GM23248 (cell line): ENCODE results near the gene HAO2. TPM values are rescaled to one million over a fixed set of nuclear protein-coding genes. Genes with fewer than 3 reads are reported as not detected.
"Not testable (repeated sequence)": the region's sequence is repeated elsewhere in the genome, so short reads cannot be mapped to it uniquely, and the experiment has no call there.

Source experiments
- DNase-seq: peaks from one replicate; pipeline ENCODE4 v3.0.0-alpha.2; 2015
- H2AFZ ChIP-seq: fragments of 200-600 bp; sonication (generic); 2 replicates; pipeline ENCODE4 v1.6.1; 2016; ENCODE audit warnings: antibody characterized with exemption
- H3F3A ChIP-seq: fragments of 200-600 bp; sonication (generic); 2 replicates; pipeline ENCODE4 v1.6.1; 2016; ENCODE audit warnings: mild to moderate bottlenecking, antibody characterized with exemption, mixed run types; ENCODE audit not compliant: insufficient read depth
- H3K27ac ChIP-seq: fragments of 200-600 bp; sonication (generic); 2 replicates; pipeline ENCODE4 v1.5.1; 2016; ENCODE audit warnings: mild to moderate bottlenecking
- H3K27me3 ChIP-seq: fragments of 200-600 bp; sonication (generic); replicated peaks from 2 replicates; pipeline ENCODE4 v1.6.1; 2016; ENCODE audit warnings: mild to moderate bottlenecking; ENCODE audit not compliant: insufficient read depth
- H3K36me3 ChIP-seq: fragments of 200-600 bp; sonication (generic); 2 replicates; pipeline ENCODE4 v1.6.1; 2016; ENCODE audit warnings: low read depth, mild to moderate bottlenecking
- H3K4me1 ChIP-seq: fragments of 200-600 bp; sonication (generic); 2 replicates; pipeline ENCODE4 v1.6.1; 2016; ENCODE audit warnings: mild to moderate bottlenecking; ENCODE audit not compliant: insufficient read depth
- H3K4me2 ChIP-seq: fragments of 200-600 bp; sonication (generic); one replicate; pipeline ENCODE4 v1.6.1; 2016; ENCODE audit warnings: mild to moderate bottlenecking; ENCODE audit not compliant: unreplicated experiment
- H3K4me3 ChIP-seq: fragments of 200-600 bp; sonication (generic); 2 replicates; pipeline ENCODE4 v1.5.1; 2016; ENCODE audit warnings: mild to moderate bottlenecking
- H3K79me2 ChIP-seq: fragments of 200-600 bp; sonication (generic); 2 replicates; pipeline ENCODE4 v1.6.1; 2016; ENCODE audit warnings: mild to moderate bottlenecking; ENCODE audit not compliant: insufficient read depth
- H3K9ac ChIP-seq: fragments of 200-600 bp; sonication (generic); 2 replicates; pipeline ENCODE4 v1.6.1; 2016; ENCODE audit warnings: mild to moderate bottlenecking
- H3K9me2 ChIP-seq: fragments of 200-600 bp; sonication (generic); 2 replicates; pipeline ENCODE4 v1.6.1; 2016; ENCODE audit warnings: mixed run types, mild to moderate bottlenecking, moderate library complexity; ENCODE audit not compliant: insufficient read depth
- H3K9me3 ChIP-seq: fragments of 200-600 bp; sonication (generic); one replicate; pipeline ENCODE4 v1.6.1; 2017; ENCODE audit warnings: low read depth
- H4K20me1 ChIP-seq: fragments of 200-600 bp; sonication (generic); 2 replicates; pipeline ENCODE4 v1.6.0; 2016; ENCODE audit not compliant: insufficient read depth
- EZH2 ChIP-seq: fragments of 200-600 bp; sonication (generic); IDR thresholded peaks from 2 replicates; pipeline ENCODE4 v1.6.1; 2018; ENCODE audit warnings: antibody characterized with exemption, mild to moderate bottlenecking; ENCODE audit not compliant: insufficient read depth, poor library complexity, severe bottlenecking
- EZH2phosphoT487 ChIP-seq: fragments of 200-600 bp; sonication (generic); IDR thresholded peaks from 2 replicates; pipeline ENCODE4 v1.6.1; 2018; ENCODE audit warnings: antibody characterized with exemption, moderate library complexity, mild to moderate bottlenecking, low read depth; ENCODE audit not compliant: insufficient read depth
- WGBS, 2 experiments: methylation state at CpG; one replicate each; pipeline ENCODE4 v1.1.6; 2015 to 2017; ENCODE audit warnings: low lambda C conversion rate in 2 of 2, low coverage in 1 of 2; ENCODE audit errors: missing lambda C conversion rate in 2 of 2; 5-methylcytosine and 5-hydroxymethylcytosine counted together
- in situ Hi-C: fragments of 300-500 bp; cut with MboI; formaldehyde crosslinking; loops from 2 replicates; pipeline ENCODE4 v1.15.0; 2020
- polyA plus RNA-seq: library from polyadenylated mRNA; unstranded; fragments of >200 nt; fragmentation: Nextera tagmentation; extraction: Ambion mirVana; gene quantifications from 2 replicates; pipeline ENCODE4 v1.2.1, GENCODE V29; 2016
- total RNA-seq: library from RNA; depleted of rRNA; stranded (reverse); fragments of >200 nt; shearing (Covaris generic); gene quantifications from 2 replicates; pipeline ENCODE4 v1.2.3, GENCODE V29; 2014

HAO2 gene
- total and polyA plus RNA-seq, 2 experiments from 2014 or later = not detected

- Histone ChIP-seq H3K9ac (no peak overlapping the region), H3K4me3 (no peak overlapping the region), H4K20me1 (no peaks in the 10 kb centered on the region), H3K27me3 (peaks cover 9% of the 10 kb centered on the region; the same call in 1 of the 2 replicates), H3K27ac (no peak overlapping the region), H3K4me1 (no peaks in the 10 kb centered on the region; the same call in 1 of the 2 replicates), H3F3A (no peaks in the 10 kb centered on the region), H3K9me2 (no peaks in the 10 kb centered on the region), H3K4me2 (no peak overlapping the region), H3K36me3 (no peaks in the 10 kb centered on the region), H3K9me3 (no peaks in the 10 kb centered on the region), H3K79me2 (no peaks in the 10 kb centered on the region), H2AFZ (no peak overlapping the region)
- WGBS, 2 experiments = 52 to 56% methylated on average over 1 of the region's 1 CpG
- DNase-seq = no peak
- no peak for TF ChIP-seq EZH2
- no peak for TF ChIP-seq EZH2phosphoT487
- in situ Hi-C loops = no loop called here
These were observed 6.8 kb downstream of the HAO2 start for GRCh38 chr1:119375366-119375765.

- no peaks in the 10 kb centered on the region for H4K20me1 ChIP-seq
- H2AFZ ChIP-seq = no peak overlapping the region
- H3K4me1 ChIP-seq = no peaks in the 10 kb centered on the region; the same call in 1 of the 2 replicates
- DNase-seq = no peak
- TF ChIP-seq EZH2 (no peak), EZH2phosphoT487 (no peak)
- H3K9me2 ChIP-seq = no peaks in the 10 kb centered on the region
- in situ Hi-C loops = no loop called here
- H3K27ac ChIP-seq = no peak overlapping the region
- H3K9ac ChIP-seq = no peak overlapping the region
- H3K27me3 ChIP-seq = peaks cover 9% of the 10 kb centered on the region; the same call in 1 of the 2 replicates
- no peak overlapping the region for H3K4me2 ChIP-seq
- H3K4me3 ChIP-seq = no peak overlapping the region
- no peaks in the 10 kb centered on the region for H3K79me2 ChIP-seq
- H3K36me3 ChIP-seq = no peaks in the 10 kb centered on the region
- 50 to 58% methylated on average over 1 of the region's 1 CpG for WGBS, 2 experiments
- H3F3A ChIP-seq = no peaks in the 10 kb centered on the region
- H3K9me3 ChIP-seq = no peaks in the 10 kb centered on the region
These were observed 8.0 kb downstream of the HAO2 start for GRCh38 chr1:119376594-119376993.

GRCh38 chr1:119377594-119377993, 9.0 kb downstream of the HAO2 start:
- H3K4me2 ChIP-seq, H3K9ac ChIP-seq, H3K9me2 ChIP-seq, H3F3A ChIP-seq, DNase-seq, in situ Hi-C loops, H3K79me2 ChIP-seq, H3K4me3 ChIP-seq, H3K27me3 ChIP-seq, H3K36me3 ChIP-seq, H3K4me1 ChIP-seq, H3K27ac ChIP-seq, H3K9me3 ChIP-seq, H2AFZ ChIP-seq, H4K20me1 ChIP-seq: not testable (repeated sequence)
- WGBS, 2 experiments = 69 to 75% methylated on average over 2 of the region's 2 CpGs

- H2AFZ ChIP-seq = no peak overlapping the region
- H3K36me3 ChIP-seq = no peaks in the 10 kb centered on the region
- H3F3A ChIP-seq = no peaks in the 10 kb centered on the region
- in situ Hi-C loops = no loop called here
- DNase-seq = no peak
- no peaks in the 10 kb centered on the region for H4K20me1 ChIP-seq
- H3K4me1 ChIP-seq = no peaks in the 10 kb centered on the region
- H3K9ac ChIP-seq = no peak overlapping the region
- H3K9me3 ChIP-seq = no peaks in the 10 kb centered on the region
- WGBS, 2 experiments = 75 to 80% methylated on average over 1 of the region's 1 CpG
- H3K27me3 ChIP-seq = peaks cover 4% of the 10 kb centered on the region; the same call in 1 of the 2 replicates
- no peaks in the 10 kb centered on the region for H3K9me2 ChIP-seq
- TF ChIP-seq EZH2phosphoT487 = no peak
- TF ChIP-seq EZH2 = no peak
- H3K4me3 ChIP-seq = no peak overlapping the region
- no peaks in the 10 kb centered on the region for H3K79me2 ChIP-seq
- no peak overlapping the region for H3K27ac ChIP-seq
- H3K4me2 ChIP-seq = no peak overlapping the region
These were observed 10.5 kb downstream of the HAO2 start for GRCh38 chr1:119379117-119379516.

DNA sequence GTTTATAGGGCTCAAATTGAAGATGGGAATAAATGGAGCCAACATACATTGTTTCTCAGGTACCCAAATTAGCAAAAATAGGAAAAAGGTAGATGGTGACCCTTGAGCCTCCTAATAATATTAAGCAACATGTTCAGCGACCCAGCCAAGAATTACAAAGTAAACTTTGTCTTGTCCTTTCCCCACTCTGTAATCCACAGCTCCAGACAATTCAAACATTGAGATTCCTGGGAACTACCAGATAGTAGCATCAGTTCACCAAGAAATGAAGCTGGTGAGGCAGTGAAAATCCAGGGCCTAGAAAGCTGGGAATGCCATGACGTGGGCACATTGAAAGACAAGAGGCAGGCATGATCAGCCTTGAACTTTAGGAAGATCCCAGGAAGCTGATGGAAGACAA, 11.7 kb downstream of the HAO2 start:
- in situ Hi-C loops = no loop called here
- no peak overlapping the region for H3K27ac ChIP-seq
- H3F3A ChIP-seq = no peaks in the 10 kb centered on the region
- H3K9me2 ChIP-seq = no peaks in the 10 kb centered on the region
- no peaks in the 10 kb centered on the region for H3K36me3 ChIP-seq
- no peak overlapping the region for H3K4me3 ChIP-seq
- H4K20me1 ChIP-seq = no peaks in the 10 kb centered on the region
- no peaks in the 10 kb centered on the region for H3K79me2 ChIP-seq
- TF ChIP-seq EZH2phosphoT487 (no peak), EZH2 (no peak)
- no peak overlapping the region for H3K9ac ChIP-seq
- H3K4me2 ChIP-seq = no peak overlapping the region
- no peak overlapping the region for H2AFZ ChIP-seq
- 29 to 48% methylated on average over 2 of the region's 2 CpGs for WGBS, 2 experiments
- no peaks in the 10 kb centered on the region for H3K9me3 ChIP-seq
- no peaks in the 10 kb centered on the region for H3K4me1 ChIP-seq
- H3K27me3 ChIP-seq = peaks cover 4% of the 10 kb centered on the region; the same call in 1 of the 2 replicates
- DNase-seq = no peak
